Right lobe of liver (tissue), 6 donors: ENCODE results near the gene ZNF331. TPM values are rescaled to one million over a fixed set of nuclear protein-coding genes. Genes with fewer than 3 reads are reported as not detected.

Source experiments
- ATAC-seq, 4 donors: fragments of 200-7000 bp; cut with Tn5 transposase; one replicate each; pipeline ENCODE4 v1.9.1; 2020; ENCODE audit warnings: mild to moderate bottlenecking in 4 of 4, moderate library complexity in 4 of 4
- DNase-seq, 3 donors: peaks; one replicate each; pipeline ENCODE4 v3.0.0-alpha.2; 2020
- H3K27ac ChIP-seq, 3 donors: fragments of 200-600 bp; one replicate each; pipeline ENCODE4 v1.8.0; 2022
- H3K27me3 ChIP-seq, 2 donors: fragments of 200-600 bp; one replicate each; pipeline ENCODE4 v1.8.0; 2022
- H3K36me3 ChIP-seq, 4 donors: fragments of 200-600 bp; sonication (generic) in 1 of 4; one replicate each; pipeline versions ENCODE4 v1.5.1 to v1.8.0; 2017 to 2022; ENCODE audit warnings: control low read depth in 1 of 4
- H3K4me1 ChIP-seq, 4 donors: fragments of 200-600 bp; sonication (generic) in 1 of 4; one replicate each; pipeline versions ENCODE4 v1.5.1 to v1.8.0; 2017 to 2022; ENCODE audit warnings: control low read depth in 1 of 4
- H3K4me3 ChIP-seq, 3 donors: fragments of 200-600 bp; one replicate each; pipeline ENCODE4 v1.8.0; 2022
- H3K9me3 ChIP-seq, 4 donors: fragments of 200-600 bp; sonication (generic) in 1 of 4; one replicate each; pipeline versions ENCODE4 v1.5.1 to v1.8.0; 2017 to 2022; ENCODE audit warnings: control low read depth in 1 of 4
- POLR2A ChIP-seq: fragments of 450-650 bp; IDR thresholded peaks from one replicate; pipeline ENCODE4 v1.6.1; 2017; ENCODE audit warnings: antibody characterized with exemption, mild to moderate bottlenecking
- WGBS: methylation state at CpG from one replicate; pipeline ENCODE4 v1.1.6; 2018; ENCODE audit warnings: low coverage, low lambda C conversion rate; ENCODE audit not compliant: insufficient coverage; ENCODE audit errors: missing lambda C conversion rate; 5-methylcytosine and 5-hydroxymethylcytosine counted together
- intact Hi-C, 2 donors: fragments of 100-400 bp; cut with DNase I; formaldehyde crosslinking; loops; one replicate each; pipeline versions ENCODE4 v1.11.2 to v1.14.1; 2022
- total RNA-seq, 6 experiments: library from RNA; depleted of rRNA in 2 of 6; stranded (reverse); fragments of >200 nt in 2 of 6; fragmentation: NEBNext Ultra II Directional in 3 of 6; extraction: Animal tissue kit (Norgen Biotek cat#: 25700) in 3 of 6; gene quantifications; one replicate each; pipeline versions ENCODE4 v1.1.0 to v1.2.4, GENCODE V29; 2016 to 2023
- TF ChIP-seq, protein P1 (sequence below), 4 donors: fragments of 200-600 bp in 3 of 4; fragments of 450-650 bp in 1 of 4; IDR thresholded peaks; one replicate each; pipeline versions ENCODE4 v1.5.1 to v1.8.0; 2016 to 2022; ENCODE audit warnings: antibody characterized with exemption in 4 of 4, mild to moderate bottlenecking in 2 of 4
- donor health status: DM: no; HTN: yes; CAD: no.
- donor health status: DM: no; HTN: no; CAD: no.
- donor health status: DM: no; HTN: no; CAD: no.
- donor health status: DM: no; HTN: yes; CAD: no.
- donor health status: DM: no; HTN: yes; CAD: no.

The ZNF331 gene
- total RNA-seq, 6 experiments from 2014 or later: 2.0 to 5.8 (median 3.5) TPM

DNA sequence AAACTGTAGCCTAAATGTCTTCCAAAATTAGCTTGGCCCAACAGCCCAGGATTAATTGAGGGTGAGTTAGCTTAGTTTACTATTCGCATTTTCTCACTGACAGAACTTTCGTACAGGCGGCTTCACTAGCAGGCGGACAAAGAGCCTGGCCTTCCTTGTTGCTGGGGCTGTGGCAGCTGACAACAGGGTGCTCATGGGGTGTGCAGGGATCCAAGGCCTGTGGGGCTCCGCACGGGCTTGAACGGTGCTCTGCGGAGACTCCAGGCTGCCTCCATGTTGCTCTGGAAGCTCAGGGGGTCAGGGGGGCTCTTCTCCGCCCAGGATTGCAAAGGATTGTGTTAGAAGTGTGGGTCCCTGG, 57.5 kb downstream of the ZNF331 start:
- no peak overlapping the region for H3K27ac ChIP-seq
- ATAC-seq: no peak
- no peaks in the 10 kb centered on the region for H3K36me3 ChIP-seq
- no peaks in the 10 kb centered on the region for H3K27me3 ChIP-seq
- WGBS: 94% methylated on average over 3 of the region's 9 CpGs
- H3K4me1 ChIP-seq: no peaks in the 10 kb centered on the region
- H3K4me3 ChIP-seq: no peak overlapping the region
- intact Hi-C loops: no loop called here
- no peaks in the 10 kb centered on the region for H3K9me3 ChIP-seq
- no peak for TF ChIP-seq POLR2A
- TF ChIP-seq, protein P1, sequence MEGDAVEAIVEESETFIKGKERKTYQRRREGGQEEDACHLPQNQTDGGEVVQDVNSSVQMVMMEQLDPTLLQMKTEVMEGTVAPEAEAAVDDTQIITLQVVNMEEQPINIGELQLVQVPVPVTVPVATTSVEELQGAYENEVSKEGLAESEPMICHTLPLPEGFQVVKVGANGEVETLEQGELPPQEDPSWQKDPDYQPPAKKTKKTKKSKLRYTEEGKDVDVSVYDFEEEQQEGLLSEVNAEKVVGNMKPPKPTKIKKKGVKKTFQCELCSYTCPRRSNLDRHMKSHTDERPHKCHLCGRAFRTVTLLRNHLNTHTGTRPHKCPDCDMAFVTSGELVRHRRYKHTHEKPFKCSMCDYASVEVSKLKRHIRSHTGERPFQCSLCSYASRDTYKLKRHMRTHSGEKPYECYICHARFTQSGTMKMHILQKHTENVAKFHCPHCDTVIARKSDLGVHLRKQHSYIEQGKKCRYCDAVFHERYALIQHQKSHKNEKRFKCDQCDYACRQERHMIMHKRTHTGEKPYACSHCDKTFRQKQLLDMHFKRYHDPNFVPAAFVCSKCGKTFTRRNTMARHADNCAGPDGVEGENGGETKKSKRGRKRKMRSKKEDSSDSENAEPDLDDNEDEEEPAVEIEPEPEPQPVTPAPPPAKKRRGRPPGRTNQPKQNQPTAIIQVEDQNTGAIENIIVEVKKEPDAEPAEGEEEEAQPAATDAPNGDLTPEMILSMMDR (IDR thresholded peaks at IDR 0.05): no peak
- no peak for DNase-seq

DNA sequence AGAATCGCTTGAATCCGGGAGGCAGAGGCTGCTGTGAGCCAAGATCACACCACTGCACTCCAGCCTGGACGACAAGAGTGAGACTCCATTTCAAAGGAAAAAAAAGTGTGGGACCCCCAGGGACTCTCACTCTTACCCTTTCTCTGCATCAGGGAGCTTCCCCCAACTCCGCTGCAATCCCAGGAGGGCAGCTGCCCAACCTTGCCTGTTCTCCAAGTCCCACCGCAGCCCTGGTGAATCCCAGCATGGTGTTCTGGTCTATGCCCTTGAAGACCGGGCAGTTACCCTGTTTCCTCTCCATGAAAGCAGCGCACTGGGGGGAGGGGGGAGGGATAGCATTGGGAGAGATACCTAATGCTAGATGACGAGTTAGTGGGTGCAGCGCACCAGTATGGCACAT, 58.1 kb downstream of the ZNF331 start:
- no peak for ATAC-seq
- H3K36me3 ChIP-seq: no peaks in the 10 kb centered on the region
- TF ChIP-seq POLR2A: no peak
- TF ChIP-seq, protein P1 (IDR thresholded peaks at IDR 0.05): no peak
- intact Hi-C loops: no loop called here
- H3K27ac ChIP-seq: no peak overlapping the region
- H3K4me3 ChIP-seq: no peak overlapping the region
- H3K4me1 ChIP-seq: no peaks in the 10 kb centered on the region
- no peak for DNase-seq
- WGBS: 82% methylated on average over 5 of the region's 9 CpGs
- no peaks in the 10 kb centered on the region for H3K9me3 ChIP-seq
- no peaks in the 10 kb centered on the region for H3K27me3 ChIP-seq

DNA sequence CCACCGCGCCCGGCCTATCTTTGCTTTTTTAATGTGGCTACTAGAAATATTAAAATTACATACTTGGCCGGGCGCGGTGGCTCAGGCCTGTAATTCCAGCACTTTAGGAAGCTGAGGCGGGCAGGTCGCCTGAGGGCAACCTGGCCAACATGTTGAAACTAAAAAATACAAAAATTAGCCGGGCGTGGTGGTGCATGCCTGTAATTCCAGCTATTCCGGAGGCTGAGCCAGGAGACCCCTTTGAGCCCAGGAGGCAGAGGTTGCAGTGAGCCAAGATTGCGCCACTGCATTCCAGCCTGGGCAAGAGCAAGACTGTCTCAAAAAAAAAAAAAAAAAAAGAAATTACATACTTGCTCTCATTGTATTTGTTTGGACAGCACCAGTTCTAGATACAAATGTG, 59.1 kb downstream of the ZNF331 start:
- H3K4me3 ChIP-seq: no peak overlapping the region
- no peak for DNase-seq
- no peaks in the 10 kb centered on the region for H3K36me3 ChIP-seq
- TF ChIP-seq, protein P1 (IDR thresholded peaks at IDR 0.05): no peak
- TF ChIP-seq POLR2A: no peak
- ATAC-seq: no peak
- H3K4me1 ChIP-seq: no peaks in the 10 kb centered on the region
- intact Hi-C loops: no loop called here
- 85% methylated on average over 12 of the region's 12 CpGs for WGBS
- H3K27ac ChIP-seq: no peak overlapping the region
- H3K27me3 ChIP-seq: no peaks in the 10 kb centered on the region
- H3K9me3 ChIP-seq: no peaks in the 10 kb centered on the region

DNA sequence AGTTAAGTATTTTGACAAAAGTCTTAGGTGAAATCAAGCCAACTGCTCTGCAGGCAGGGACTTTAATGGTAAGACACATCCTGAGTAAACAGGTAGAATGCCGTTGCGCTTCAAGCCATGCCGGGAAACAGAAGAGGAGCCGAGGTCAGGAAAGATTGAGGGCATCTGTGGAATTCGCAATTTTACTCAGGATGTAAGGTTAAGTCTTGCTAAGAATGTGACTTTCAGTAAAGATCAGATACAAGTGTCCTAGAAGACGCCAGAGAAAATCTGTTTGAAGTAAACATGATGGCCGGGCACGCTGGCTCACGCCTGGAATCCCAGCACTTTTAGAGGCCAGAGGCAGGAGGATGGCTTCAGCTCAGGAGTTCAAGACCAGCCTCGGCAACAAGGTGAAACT, 60.4 kb downstream of the ZNF331 start:
- H3K4me1 ChIP-seq: no peaks in the 10 kb centered on the region
- no peak for ATAC-seq
- H3K9me3 ChIP-seq: no peaks in the 10 kb centered on the region
- WGBS: 53% methylated on average over 6 of the region's 10 CpGs
- DNase-seq: no peak
- intact Hi-C loops: no loop called here
- H3K4me3 ChIP-seq: no peak overlapping the region
- no peak overlapping the region for H3K27ac ChIP-seq
- H3K27me3 ChIP-seq: no peaks in the 10 kb centered on the region
- no peaks in the 10 kb centered on the region for H3K36me3 ChIP-seq
- TF ChIP-seq, protein P1 (IDR thresholded peaks at IDR 0.05): no peak
- no peak for TF ChIP-seq POLR2A

DNA sequence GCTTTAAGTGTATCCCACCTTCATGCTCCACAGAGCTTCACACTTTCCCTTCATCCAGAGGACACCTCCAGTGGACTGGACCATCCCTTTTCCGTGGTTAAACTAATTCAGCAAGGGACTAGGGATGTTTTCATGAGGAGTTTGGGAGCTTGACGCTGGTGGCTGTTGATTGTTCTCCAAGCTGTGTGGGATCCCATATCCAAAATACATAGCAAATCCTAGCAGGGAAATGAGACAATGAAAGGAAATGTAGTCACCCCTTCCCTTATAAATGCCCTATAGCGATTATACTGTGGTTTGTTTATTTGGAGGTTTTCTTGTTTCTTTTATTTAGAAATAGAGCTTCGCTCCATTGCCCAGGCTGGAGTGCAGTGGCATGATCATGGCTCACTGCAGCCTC, 62.3 kb downstream of the ZNF331 start:
- peak in 2 of 4 donors; percentile 28 to 55 for ATAC-seq
- Histone ChIP-seq H3K9me3 (no peaks in the 10 kb centered on the region), H3K4me3 (no peak overlapping the region), H3K4me1 (no peaks in the 10 kb centered on the region), H3K27me3 (no peaks in the 10 kb centered on the region), H3K36me3 (no peaks in the 10 kb centered on the region), H3K27ac (no peak overlapping the region)
- 54% methylated on average over 4 of the region's 4 CpGs for WGBS
- TF ChIP-seq, protein P1 (IDR thresholded peaks at IDR 0.05): no peak
- no peak for TF ChIP-seq POLR2A
- intact Hi-C loops: no loop called here
- no peak for DNase-seq
